A549 (cell line): ENCODE data around the gene CCN6. TPM values are rescaled to one million over a fixed set of nuclear protein-coding genes. Genes with fewer than 3 reads are reported as not detected.

Experiments
- ATAC-seq, 2 experiments: fragments of 200-7000 bp in 1 of 2; fragments of >200 bp in 1 of 2; cut with Nextera tagmentation in 1 of 2; cut with Tn5 transposase in 1 of 2; 3 replicates each; pipeline versions ENCODE4 v1.8.0 to v1.9.1; 2018 to 2020; ENCODE audit warnings: mild to moderate bottlenecking in 1 of 2, moderate library complexity in 1 of 2
- CTCF ChIA-PET: fragments of 300-600 bp; sonication (Branson Sonifier 250); formaldehyde crosslinking; extraction: SDS; loops from one replicate; lab custom pipeline; 2021; ENCODE audit warnings: antibody characterized with exemption, inconsistent platforms; lab: Yijun Ruan, JAX
- POLR2A ChIA-PET: fragments of 350-600 bp; formaldehyde crosslinking; extraction: SDS; loops from one replicate; lab custom pipeline; 2021; ENCODE audit warnings: antibody characterized with exemption, inconsistent platforms; lab: Yijun Ruan, JAX
- DNase-seq, 2 experiments: peaks; one replicate each; pipeline versions ENCODE4 v3.0.0 to v3.0.0-alpha.2; 2011 to 2016; ENCODE audit warnings: low read depth in 1 of 2, low spot score in 1 of 2
- FAIRE-seq: peaks from 2 replicates; lab custom pipeline; 2011; peaks lifted over from hg19 to GRCh38; lab: Jason Lieb, UNC
- H3K27ac ChIP-seq, 2 experiments: fragments of >200 bp; sonication (Bioruptor Twin); formaldehyde crosslinking; 3 replicates each; pipeline ENCODE4 v1.5.1; 2016 to 2017
- H3K4me1 ChIP-seq: fragments of >200 bp; sonication (Bioruptor Twin); formaldehyde crosslinking; 3 replicates; pipeline ENCODE4 v1.6.1; 2016
- H3K4me2 ChIP-seq: fragments of >200 bp; sonication (Bioruptor Twin); formaldehyde crosslinking; 3 replicates; pipeline ENCODE4 v1.6.1; 2016
- H3K4me3 ChIP-seq: fragments of >200 bp; sonication (Bioruptor Twin); formaldehyde crosslinking; 3 replicates; pipeline ENCODE4 v1.5.1; 2016
- H3K9me3 ChIP-seq: fragments of >200 bp; sonication (Bioruptor Twin); formaldehyde crosslinking; 3 replicates; pipeline ENCODE4 v1.6.1; 2016
- BHLHE40 ChIP-seq: IDR thresholded peaks from 2 replicates; pipeline ENCODE4 v1.6.1; 2012; ENCODE audit warnings: low read depth, low read length, inconsistent platforms
- CBX2 ChIP-seq: fragments of 200-600 bp; sonication (generic); IDR thresholded peaks from 2 replicates; pipeline ENCODE4 v1.6.1; 2016; ENCODE audit warnings: low read depth, mild to moderate bottlenecking, borderline replicate concordance
- CBX8 ChIP-seq: fragments of 200-600 bp; sonication (generic); IDR thresholded peaks from 2 replicates; pipeline ENCODE4 v1.6.1; 2016
- CHD4 ChIP-seq: fragments of 200-600 bp; sonication (generic); IDR thresholded peaks from 2 replicates; pipeline ENCODE4 v1.6.1; 2016; ENCODE audit warnings: antibody characterized with exemption, mild to moderate bottlenecking, borderline replicate concordance
- GATA3 ChIP-seq: IDR thresholded peaks from 2 replicates; pipeline ENCODE4 v1.6.1; 2012; ENCODE audit warnings: borderline replicate concordance
- HDAC2 ChIP-seq: fragments of 200-600 bp; sonication (generic); IDR thresholded peaks from 2 replicates; pipeline ENCODE4 v1.6.1; 2016
- HEYL ChIP-seq: fragments of 250-450 bp; sonication (Bioruptor Pico); IDR thresholded peaks from 2 replicates; pipeline ENCODE4 v1.8.0; 2021; ENCODE audit warnings: mild to moderate bottlenecking, moderate library complexity
- HOXB13 ChIP-seq: fragments of 250-450 bp; sonication (Bioruptor Pico); IDR thresholded peaks from 2 replicates; pipeline ENCODE4 v1.5.0; 2020; ENCODE audit warnings: low read depth, mild to moderate bottlenecking, moderate library complexity
- HOXB5 ChIP-seq: fragments of 250-450 bp; sonication (Bioruptor Pico); IDR thresholded peaks from 2 replicates; pipeline ENCODE4 v1.5.0; 2020; ENCODE audit warnings: mild to moderate bottlenecking, moderate library complexity
- JUN ChIP-seq, 2 experiments: fragments of >200 bp; sonication (Bioruptor Twin); formaldehyde crosslinking; IDR thresholded peaks; 2 replicates in 1 of 2; 3 replicates in 1 of 2; pipeline ENCODE4 v1.6.1; 2016 to 2017
- KDM1A ChIP-seq: fragments of 200-600 bp; sonication (generic); IDR thresholded peaks from 2 replicates; pipeline ENCODE4 v1.6.1; 2016; ENCODE audit warnings: low read depth, mild to moderate bottlenecking
- KDM5A ChIP-seq: fragments of 200-600 bp; sonication (generic); IDR thresholded peaks from 2 replicates; pipeline ENCODE4 v1.6.1; 2016; ENCODE audit warnings: antibody characterized with exemption, mild to moderate bottlenecking
- NFE2L2 ChIP-seq: fragments of 150-350 bp; conservative IDR thresholded peaks from 2 replicates; pipeline ENCODE4 v1.6.1; 2014; ENCODE audit warnings: low read length
- NR3C1 ChIP-seq: fragments of >200 bp; sonication (Bioruptor Twin); formaldehyde crosslinking; IDR thresholded peaks from 3 replicates; pipeline ENCODE4 v1.6.1; 2017
- PHF8 ChIP-seq: fragments of 200-600 bp; sonication (generic); IDR thresholded peaks from 2 replicates; pipeline ENCODE4 v1.6.1; 2016; ENCODE audit warnings: low read depth, mild to moderate bottlenecking, antibody characterized with exemption, moderate library complexity, borderline replicate concordance
- POLR2A ChIP-seq: IDR thresholded peaks from 2 replicates; pipeline ENCODE4 v1.6.1; 2012; ENCODE audit warnings: mild to moderate bottlenecking, low read length
- RARB ChIP-seq: fragments of 250-450 bp; sonication (Bioruptor Pico); IDR thresholded peaks from 2 replicates; pipeline ENCODE4 v1.8.0; 2021; ENCODE audit warnings: mild to moderate bottlenecking, moderate library complexity
- RCOR1 ChIP-seq: fragments of 150-350 bp; IDR thresholded peaks from 2 replicates; pipeline ENCODE4 v1.6.1; 2014; ENCODE audit warnings: antibody characterized with exemption, low read length, low read depth
- RNF2 ChIP-seq: fragments of 200-600 bp; sonication (generic); IDR thresholded peaks from 2 replicates; pipeline ENCODE4 v1.6.1; 2016; ENCODE audit warnings: low read depth, mild to moderate bottlenecking, antibody characterized with exemption, moderate library complexity, borderline replicate concordance
- SMC3 ChIP-seq: fragments of >200 bp; sonication (Bioruptor Twin); formaldehyde crosslinking; IDR thresholded peaks from 3 replicates; pipeline ENCODE4 v1.6.1; 2018; ENCODE audit warnings: inconsistent platforms
- TFCP2L1 ChIP-seq: fragments of 250-450 bp; sonication (Bioruptor Pico); IDR thresholded peaks from 2 replicates; pipeline ENCODE4 v1.5.0; 2021; ENCODE audit warnings: mild to moderate bottlenecking
- TP53 ChIP-seq: fragments of 250-450 bp; sonication (Bioruptor Pico); IDR thresholded peaks from 2 replicates; pipeline ENCODE4 v1.5.0; 2021; ENCODE audit warnings: mild to moderate bottlenecking, moderate library complexity
- ZSCAN20 ChIP-seq: fragments of 250-450 bp; sonication (Bioruptor Pico); IDR thresholded peaks from 2 replicates; pipeline ENCODE4 v1.8.0; 2022; ENCODE audit warnings: mild to moderate bottlenecking, moderate library complexity
- WGBS: methylation state at CpG from one replicate; pipeline ENCODE4 v1.1.6; 2017; ENCODE audit errors: missing lambda C conversion rate; 5-methylcytosine and 5-hydroxymethylcytosine counted together
- polyA plus RNA-seq, 4 experiments: library from polyadenylated mRNA; depleted of rRNA in 3 of 4; stranded (reverse); fragments of >200 nt; fragmentation: RNase III in 1 of 4; extraction: RNeasy Plus Mini Kit Qiagen cat#74134 plus additional on column Dnase treatment in 1 of 4; gene quantifications; 2 replicates in 3 of 4; 3 replicates in 1 of 4; pipeline ENCODE4 v1.2.3, GENCODE V29; 2011 to 2017
- TF ChIP-seq, protein P1 (sequence below): fragments of >200 bp; sonication (Bioruptor Twin); formaldehyde crosslinking; IDR thresholded peaks from 2 replicates; pipeline ENCODE4 v1.6.1; 2016
- TF ChIP-seq, protein P2 (sequence below): fragments of 200-600 bp; sonication (generic); IDR thresholded peaks from 2 replicates; pipeline ENCODE4 v1.6.1; 2016; ENCODE audit warnings: antibody characterized with exemption, mild to moderate bottlenecking, moderate library complexity
- TF ChIP-seq, protein P3 (sequence below): fragments of >200 bp; sonication (Bioruptor Twin); formaldehyde crosslinking; IDR thresholded peaks from 3 replicates; pipeline ENCODE4 v1.5.1; 2016

Gene CCN6
- polyA plus RNA-seq, 2 of the 4 experiments (the other 2 are of a cell fraction) = not detected

DNA sequence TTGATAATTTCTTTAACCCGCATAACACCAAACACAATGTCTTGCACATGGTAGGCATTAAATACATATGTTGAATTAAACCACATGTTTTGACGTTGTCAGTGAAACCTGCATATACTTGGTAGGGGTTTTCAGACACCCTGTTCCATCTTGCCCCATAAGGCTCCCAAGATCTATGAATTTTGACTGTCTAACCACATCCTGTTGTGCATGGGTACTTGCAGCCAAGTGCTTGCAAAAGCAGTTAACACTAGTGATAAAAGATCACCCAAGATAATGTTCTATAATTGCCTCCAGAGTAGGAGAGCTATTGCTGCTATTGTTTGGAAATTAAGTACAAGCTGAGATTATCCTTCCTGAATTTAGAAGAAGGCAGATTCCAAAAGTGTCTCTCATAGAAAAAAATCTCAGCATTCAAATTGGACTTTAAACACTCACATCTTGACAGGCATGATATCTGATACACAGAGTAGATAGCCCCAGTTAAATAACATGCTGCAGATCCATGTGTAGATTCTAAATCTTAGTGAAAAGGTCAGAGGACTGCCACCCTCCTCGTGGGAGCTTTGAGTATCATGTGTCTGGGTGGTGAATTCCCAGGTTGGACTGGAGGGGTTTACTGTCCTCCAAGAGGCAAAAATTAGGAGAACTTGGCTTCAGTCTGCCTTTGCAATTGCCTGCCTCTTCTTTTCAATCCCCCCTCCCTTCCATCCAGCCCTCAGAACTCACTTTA, 25.8 kb upstream of the CCN6 start:
- ChIA-PET POLR2A (no interaction called here), CTCF (interaction anchor here (0.6 to 2.6 kb wide), 13 partner anchors 8 to 1665 kb away, joined by 3 to 12 read pairs (median 3); no protein-coding TSS in a partner anchor)
- 66% methylated on average over 3 of the region's 3 CpGs for WGBS
- Histone ChIP-seq H3K4me2 (no peak overlapping the region), H3K4me1 (no peaks in the 10 kb centered on the region), H3K4me3 (no peak overlapping the region), H3K27ac (no peak overlapping the region), H3K9me3 (no peaks in the 10 kb centered on the region)
- no peak for ATAC-seq
- TF ChIP-seq CHD4 (no peak), GATA3 (no peak), NFE2L2 (no peak), POLR2A (no peak), CBX2 (no peak), BHLHE40 (no peak), RCOR1 (no peak), CBX8 (no peak), TFCP2L1 (CRISPR knock-in tag) (no peak), KDM5A (no peak), HEYL (no peak)
- TF ChIP-seq, protein P1, sequence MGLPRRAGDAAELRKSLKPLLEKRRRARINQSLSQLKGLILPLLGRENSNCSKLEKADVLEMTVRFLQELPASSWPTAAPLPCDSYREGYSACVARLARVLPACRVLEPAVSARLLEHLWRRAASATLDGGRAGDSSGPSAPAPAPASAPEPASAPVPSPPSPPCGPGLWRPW = no peak
- TF ChIP-seq, protein P2, sequence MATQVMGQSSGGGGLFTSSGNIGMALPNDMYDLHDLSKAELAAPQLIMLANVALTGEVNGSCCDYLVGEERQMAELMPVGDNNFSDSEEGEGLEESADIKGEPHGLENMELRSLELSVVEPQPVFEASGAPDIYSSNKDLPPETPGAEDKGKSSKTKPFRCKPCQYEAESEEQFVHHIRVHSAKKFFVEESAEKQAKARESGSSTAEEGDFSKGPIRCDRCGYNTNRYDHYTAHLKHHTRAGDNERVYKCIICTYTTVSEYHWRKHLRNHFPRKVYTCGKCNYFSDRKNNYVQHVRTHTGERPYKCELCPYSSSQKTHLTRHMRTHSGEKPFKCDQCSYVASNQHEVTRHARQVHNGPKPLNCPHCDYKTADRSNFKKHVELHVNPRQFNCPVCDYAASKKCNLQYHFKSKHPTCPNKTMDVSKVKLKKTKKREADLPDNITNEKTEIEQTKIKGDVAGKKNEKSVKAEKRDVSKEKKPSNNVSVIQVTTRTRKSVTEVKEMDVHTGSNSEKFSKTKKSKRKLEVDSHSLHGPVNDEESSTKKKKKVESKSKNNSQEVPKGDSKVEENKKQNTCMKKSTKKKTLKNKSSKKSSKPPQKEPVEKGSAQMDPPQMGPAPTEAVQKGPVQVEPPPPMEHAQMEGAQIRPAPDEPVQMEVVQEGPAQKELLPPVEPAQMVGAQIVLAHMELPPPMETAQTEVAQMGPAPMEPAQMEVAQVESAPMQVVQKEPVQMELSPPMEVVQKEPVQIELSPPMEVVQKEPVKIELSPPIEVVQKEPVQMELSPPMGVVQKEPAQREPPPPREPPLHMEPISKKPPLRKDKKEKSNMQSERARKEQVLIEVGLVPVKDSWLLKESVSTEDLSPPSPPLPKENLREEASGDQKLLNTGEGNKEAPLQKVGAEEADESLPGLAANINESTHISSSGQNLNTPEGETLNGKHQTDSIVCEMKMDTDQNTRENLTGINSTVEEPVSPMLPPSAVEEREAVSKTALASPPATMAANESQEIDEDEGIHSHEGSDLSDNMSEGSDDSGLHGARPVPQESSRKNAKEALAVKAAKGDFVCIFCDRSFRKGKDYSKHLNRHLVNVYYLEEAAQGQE = no peak
- no peak for DNase-seq
- no peak for FAIRE-seq

DNA sequence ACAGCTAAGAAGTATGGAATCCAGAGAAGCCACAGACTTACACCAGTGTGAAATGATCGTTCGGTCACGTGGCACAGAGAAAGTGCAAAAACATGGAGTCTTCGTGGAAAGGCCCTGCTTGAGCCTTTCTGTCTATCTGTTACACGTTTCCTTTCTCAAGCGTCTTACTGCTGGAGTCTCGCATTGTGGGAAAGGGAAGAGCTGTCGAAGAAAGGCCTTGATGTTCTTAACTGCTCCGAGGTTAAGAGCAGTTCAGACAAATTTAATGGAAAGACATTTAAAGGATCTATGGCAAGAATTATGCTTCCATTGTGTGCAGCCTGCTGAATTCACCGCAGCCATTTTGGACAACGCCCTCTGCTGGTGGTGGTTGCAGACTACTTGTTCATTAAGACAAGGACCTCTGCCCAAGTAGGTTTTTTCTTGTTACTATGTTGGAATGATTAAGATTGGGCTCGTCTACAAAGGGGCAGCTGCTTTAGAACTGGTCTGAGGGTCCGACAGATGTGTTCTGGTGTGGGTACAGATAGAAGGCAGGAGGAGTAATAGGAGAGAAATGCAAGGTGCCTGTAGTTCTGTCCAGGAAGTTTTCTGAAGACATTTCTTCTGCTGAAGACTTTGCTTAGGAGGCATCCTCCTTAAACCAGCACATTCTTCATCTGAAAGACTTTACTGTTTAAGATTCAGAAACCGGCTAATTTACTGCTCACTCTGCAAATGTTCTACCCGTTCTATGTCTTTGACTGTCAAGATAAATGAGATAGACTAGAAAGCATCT, 24.7 kb upstream of the CCN6 start:
- DNase-seq (peak; percentile 22 to 68), FAIRE-seq (no peak), ATAC-seq (peak in 1 of 2 experiments; percentile 88; a peak in 3 of 6 replicates)
- Histone ChIP-seq H3K4me3 (no peak overlapping the region), H3K9me3 (no peaks in the 10 kb centered on the region), H3K4me2 (no peak overlapping the region), H3K4me1 (no peaks in the 10 kb centered on the region), H3K27ac (no peak overlapping the region)
- WGBS = 45% methylated on average over 15 of the region's 15 CpGs
- POLR2A ChIA-PET = no interaction called here
- TF ChIP-seq TP53 (CRISPR knock-in tag) (no peak), PHF8 (no peak), HDAC2 (no peak), RARB (CRISPR knock-in tag) (no peak), KDM1A (no peak), TFCP2L1 (CRISPR knock-in tag) (no peak), POLR2A (no peak), CBX8 (no peak), HOXB13 (no peak), JUN (IDR thresholded peaks at IDR 0.05) (no peak), SMC3 (peak; percentile 54), RNF2 (no peak), NR3C1 (no peak), HOXB5 (CRISPR knock-in tag) (no peak), ZSCAN20 (CRISPR knock-in tag) (no peak)
- TF ChIP-seq, protein P3, sequence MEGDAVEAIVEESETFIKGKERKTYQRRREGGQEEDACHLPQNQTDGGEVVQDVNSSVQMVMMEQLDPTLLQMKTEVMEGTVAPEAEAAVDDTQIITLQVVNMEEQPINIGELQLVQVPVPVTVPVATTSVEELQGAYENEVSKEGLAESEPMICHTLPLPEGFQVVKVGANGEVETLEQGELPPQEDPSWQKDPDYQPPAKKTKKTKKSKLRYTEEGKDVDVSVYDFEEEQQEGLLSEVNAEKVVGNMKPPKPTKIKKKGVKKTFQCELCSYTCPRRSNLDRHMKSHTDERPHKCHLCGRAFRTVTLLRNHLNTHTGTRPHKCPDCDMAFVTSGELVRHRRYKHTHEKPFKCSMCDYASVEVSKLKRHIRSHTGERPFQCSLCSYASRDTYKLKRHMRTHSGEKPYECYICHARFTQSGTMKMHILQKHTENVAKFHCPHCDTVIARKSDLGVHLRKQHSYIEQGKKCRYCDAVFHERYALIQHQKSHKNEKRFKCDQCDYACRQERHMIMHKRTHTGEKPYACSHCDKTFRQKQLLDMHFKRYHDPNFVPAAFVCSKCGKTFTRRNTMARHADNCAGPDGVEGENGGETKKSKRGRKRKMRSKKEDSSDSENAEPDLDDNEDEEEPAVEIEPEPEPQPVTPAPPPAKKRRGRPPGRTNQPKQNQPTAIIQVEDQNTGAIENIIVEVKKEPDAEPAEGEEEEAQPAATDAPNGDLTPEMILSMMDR = peak; percentile 57
- CTCF ChIA-PET = interaction anchor here (0.6 to 2.6 kb wide), 11 partner anchors 9 to 972 kb away, joined by 3 to 12 read pairs (median 4); no protein-coding TSS in a partner anchor
